HCT116 (cell line): Measurements from ENCODE around the gene NEB. TPM values are rescaled to one million over a fixed set of nuclear protein-coding genes. Genes with fewer than 3 reads are reported as not detected.

Experiments
- ATAC-seq: fragments of 200-7000 bp; cut with Tn5 transposase; 2 replicates; pipeline ENCODE4 v1.9.1; 2020; ENCODE audit warnings: mild to moderate bottlenecking, moderate library complexity
- BruUV-seq: library from RNA; stranded (reverse); fragments of 400-500 nt; replicated peaks from 2 replicates; lab custom pipeline; 2021; lab: Mats Ljungman, UMichigan
- CTCF ChIA-PET: fragments of 300-600 bp; sonication (Branson Sonifier 250); formaldehyde crosslinking; loops from one replicate; lab custom pipeline; 2021; ENCODE audit warnings: antibody characterized with exemption; lab: Charles Lee
- POLR2A ChIA-PET: fragments of 300-600, 350-600 bp; sonication (Branson Sonifier 250); formaldehyde crosslinking; loops from one replicate; lab custom pipeline; 2021; ENCODE audit warnings: antibody characterized with exemption; lab: Charles Lee
- RAD21 ChIA-PET, 2 experiments: fragments of 300-600 bp; sonication (Branson Sonifier 250); formaldehyde crosslinking; loops; one replicate each; lab custom pipeline; 2023; ENCODE audit warnings: low total read pairs in 2 of 2; ENCODE audit not compliant: uncharacterized antibody in 2 of 2, unreplicated experiment in 2 of 2, low non-redundant PET in 1 of 2; lab: Charles Lee
- DNase-seq: peaks from one replicate; pipeline ENCODE4 v3.0.0-alpha.2; 2010; ENCODE audit warnings: low read depth, low spot score
- H2AFZ ChIP-seq: fragments of 200-600 bp; shearing (Covaris generic), sonication (generic); 2 replicates; pipeline ENCODE4 v1.6.1; 2017; ENCODE audit warnings: low read depth, mixed run types, mixed read lengths, antibody characterized with exemption, low read length; ENCODE audit not compliant: poor library complexity, severe bottlenecking
- H3K27ac ChIP-seq: 2 replicates; pipeline ENCODE4 v1.5.1; 2012; ENCODE audit warnings: low read depth, low read length
- H3K27me3 ChIP-seq: fragments of 200-600 bp; sonication (generic); 2 replicates; pipeline ENCODE4 v1.6.1; 2016; ENCODE audit warnings: mixed run types, low read length, mixed read lengths; ENCODE audit not compliant: insufficient read depth
- H3K36me3 ChIP-seq, 2 experiments: fragments of 200-500 bp in 1 of 2; fragments of 200-600 bp in 1 of 2; sonication (Bioruptor generic) in 1 of 2; sonication (generic) in 1 of 2; 2 replicates each; pipeline versions ENCODE4 v1.5.1 to v1.6.1; 2014 to 2016; ENCODE audit warnings: low read length in 2 of 2, inconsistent platforms in 1 of 2, mixed read lengths in 1 of 2, mixed run types in 1 of 2; ENCODE audit not compliant: insufficient read depth in 2 of 2, control insufficient read depth in 1 of 2
- H3K4me1 ChIP-seq, 2 experiments: fragments of 200-600 bp in 1 of 2; sonication (generic) in 1 of 2; 2 replicates each; pipeline versions ENCODE4 v1.5.1 to v1.6.1; 2012 to 2017; ENCODE audit warnings: low read length in 2 of 2, inconsistent platforms in 1 of 2, mild to moderate bottlenecking in 1 of 2, mixed read lengths in 1 of 2, mixed run types in 1 of 2, moderate library complexity in 1 of 2; ENCODE audit not compliant: insufficient read depth in 2 of 2, control insufficient read depth in 1 of 2
- H3K4me2 ChIP-seq: fragments of 200-600 bp; sonication (generic); 2 replicates; pipeline ENCODE4 v1.6.1; 2017; ENCODE audit warnings: mixed run types, low read length, mixed read lengths
- H3K4me3 ChIP-seq, 2 experiments: fragments of 200-600 bp in 1 of 2; sonication (generic) in 1 of 2; replicated peaks in 1 of 2; 2 replicates each; pipeline ENCODE4 v1.5.1; 2011 to 2016; ENCODE audit warnings: low read length in 2 of 2, control low read depth in 1 of 2, low read depth in 1 of 2, mild to moderate bottlenecking in 1 of 2, mixed read lengths in 1 of 2, mixed run types in 1 of 2
- H3K79me2 ChIP-seq: fragments of 200-600 bp; sonication (generic); 2 replicates; pipeline ENCODE4 v1.6.1; 2017; ENCODE audit warnings: mild to moderate bottlenecking, mixed run types, low read length, moderate library complexity, mixed read lengths; ENCODE audit not compliant: insufficient read depth
- H3K9ac ChIP-seq: fragments of 200-600 bp; sonication (generic); 2 replicates; pipeline ENCODE4 v1.6.1; 2016; ENCODE audit warnings: low read length, mixed read lengths
- H3K9me2 ChIP-seq: fragments of 200-600 bp; sonication (generic), shearing (Covaris generic); 2 replicates; pipeline ENCODE4 v1.6.1; 2017; ENCODE audit warnings: mixed run types, mild to moderate bottlenecking, moderate library complexity; ENCODE audit not compliant: insufficient read depth
- H3K9me3 ChIP-seq, 2 experiments: fragments of 200-500 bp in 1 of 2; fragments of 200-600 bp in 1 of 2; sonication (Bioruptor generic) in 1 of 2; sonication (generic) in 1 of 2; 2 replicates each; pipeline ENCODE4 v1.6.1; 2014 to 2017; ENCODE audit warnings: low read length in 2 of 2, mixed read lengths in 2 of 2, inconsistent platforms in 1 of 2, low read depth in 1 of 2, mild to moderate bottlenecking in 1 of 2, mixed run types in 1 of 2, moderate library complexity in 1 of 2; ENCODE audit not compliant: control insufficient read depth in 1 of 2, insufficient read depth in 1 of 2
- H4K20me1 ChIP-seq: fragments of 200-600 bp; sonication (generic), shearing (Covaris generic); 2 replicates; pipeline ENCODE4 v1.6.1; 2017; ENCODE audit warnings: mixed run types, mild to moderate bottlenecking, moderate library complexity; ENCODE audit not compliant: insufficient read depth
- CBX3 ChIP-seq: IDR thresholded peaks from 2 replicates; pipeline ENCODE4 v1.6.1; 2012; ENCODE audit warnings: low read depth
- CEBPB ChIP-seq: IDR thresholded peaks from 2 replicates; pipeline ENCODE4 v1.6.1; 2012; ENCODE audit warnings: low read depth
- EZH2 ChIP-seq: fragments of 200-600 bp; sonication (generic); IDR thresholded peaks from 2 replicates; pipeline ENCODE4 v1.6.1; 2017; ENCODE audit warnings: antibody characterized with exemption, mixed run types
- FOSL1 ChIP-seq: IDR thresholded peaks from 2 replicates; pipeline ENCODE4 v1.6.1; 2012; ENCODE audit warnings: low read depth
- JUND ChIP-seq: IDR thresholded peaks from 2 replicates; pipeline ENCODE4 v1.6.1; 2012
- POLR2A ChIP-seq: IDR thresholded peaks from 2 replicates; pipeline ENCODE4 v1.7.0; 2011; ENCODE audit warnings: borderline replicate concordance; ENCODE audit not compliant: insufficient read depth, insufficient read length; ENCODE audit errors: extremely low read depth
- POLR2AphosphoS5 ChIP-seq: IDR thresholded peaks from 2 replicates; pipeline ENCODE4 v1.6.1; 2011; ENCODE audit warnings: mild to moderate bottlenecking, low read depth, low read length, moderate library complexity
- SIN3A ChIP-seq: IDR thresholded peaks from 2 replicates; pipeline ENCODE4 v1.6.1; 2012; ENCODE audit warnings: low read depth
- SP1 ChIP-seq: IDR thresholded peaks from 2 replicates; pipeline ENCODE4 v1.6.1; 2012; ENCODE audit warnings: low read depth
- SRF ChIP-seq: IDR thresholded peaks from 2 replicates; pipeline ENCODE4 v1.6.1; 2012; ENCODE audit warnings: low read depth
- TCF7L2 ChIP-seq: IDR thresholded peaks from 2 replicates; pipeline ENCODE4 v1.7.0; 2011; ENCODE audit warnings: borderline replicate concordance, inconsistent platforms; ENCODE audit not compliant: insufficient read depth, insufficient read length; ENCODE audit errors: extremely low read depth
- YY1 ChIP-seq: IDR thresholded peaks from 2 replicates; pipeline ENCODE4 v1.6.1; 2011; ENCODE audit warnings: low read length, low read depth, moderate library complexity, mild to moderate bottlenecking; ENCODE audit not compliant: insufficient replicate concordance; ENCODE audit errors: extremely low read depth
- ZNF274 ChIP-seq: fragments of 200-500 bp; sonication (Bioruptor generic); IDR thresholded peaks from 2 replicates; pipeline ENCODE4 v1.6.1; 2014; ENCODE audit warnings: mild to moderate bottlenecking, low read depth, low read length, inconsistent platforms
- intact Hi-C: fragments of 100-400 bp; cut with micrococcal nuclease; formaldehyde crosslinking; loops from 2 replicates; pipeline ENCODE4 v1.10.0; 2022
- total RNA-seq: library from RNA; stranded (reverse); gene quantifications from one replicate; pipeline ENCODE4 v1.2.1, GENCODE V29; 2021; ENCODE audit not compliant: unreplicated experiment
- TF ChIP-seq, protein P1 (sequence below): IDR thresholded peaks from 2 replicates; pipeline ENCODE4 v1.6.1; 2011; ENCODE audit warnings: mild to moderate bottlenecking, low read length, moderate library complexity; ENCODE audit not compliant: insufficient replicate concordance; ENCODE audit errors: extremely low read depth
- TF ChIP-seq, protein P2 (sequence below), 3 experiments: fragments of 200-600 bp in 1 of 3; sonication (generic) in 1 of 3; IDR thresholded peaks in 2 of 3; conservative IDR thresholded peaks in 1 of 3; 2 replicates each; pipeline ENCODE4 v1.5.1; 2012 to 2017; ENCODE audit warnings: low read depth in 2 of 3, low read length in 2 of 3, antibody characterized with exemption in 1 of 3, borderline replicate concordance in 1 of 3, control low read depth in 1 of 3, mild to moderate bottlenecking in 1 of 3, mixed read lengths in 1 of 3, mixed run types in 1 of 3, moderate library complexity in 1 of 3; ENCODE audit not compliant: insufficient read depth in 1 of 3
- TF ChIP-seq, protein P3 (sequence below): IDR thresholded peaks from 2 replicates; pipeline ENCODE4 v1.6.1; 2012
- TF ChIP-seq, protein P4 (sequence below): IDR thresholded peaks from 2 replicates; pipeline ENCODE4 v1.6.1; 2012

Gene NEB
- total RNA-seq, 1 experiment from 2014 or later, result 0.34 TPM

DNA sequence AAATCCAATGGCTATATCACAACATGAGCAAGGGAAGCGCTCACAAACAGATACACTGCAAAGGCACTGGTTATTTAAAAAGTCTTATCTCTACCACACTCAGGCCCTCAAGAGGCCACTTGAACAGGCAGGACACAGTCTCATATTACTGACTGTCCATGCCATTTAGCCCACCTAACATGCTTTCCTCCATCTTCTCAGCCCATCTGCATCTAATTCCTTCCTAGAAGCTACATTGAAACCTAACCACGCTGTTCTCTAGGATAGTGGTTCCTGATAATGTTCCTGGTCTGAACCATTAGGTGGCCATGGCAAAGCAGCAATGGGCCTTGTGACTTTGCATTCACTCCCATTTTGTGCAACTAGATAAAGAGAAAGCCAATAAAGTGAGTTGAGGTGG lies 22.5 kb upstream of the NEB start:
- CTCF ChIA-PET, result no interaction called here

More for the DNA sequence above, 22.5 kb upstream of the NEB start:
- intact Hi-C loops, result no loop called here
- TF ChIP-seq POLR2AphosphoS5, result no peak
- no peak for TF ChIP-seq EZH2
- no peak for TF ChIP-seq TCF7L2
- TF ChIP-seq CBX3, result no peak
- TF ChIP-seq JUND, result no peak
- TF ChIP-seq, protein P1, sequence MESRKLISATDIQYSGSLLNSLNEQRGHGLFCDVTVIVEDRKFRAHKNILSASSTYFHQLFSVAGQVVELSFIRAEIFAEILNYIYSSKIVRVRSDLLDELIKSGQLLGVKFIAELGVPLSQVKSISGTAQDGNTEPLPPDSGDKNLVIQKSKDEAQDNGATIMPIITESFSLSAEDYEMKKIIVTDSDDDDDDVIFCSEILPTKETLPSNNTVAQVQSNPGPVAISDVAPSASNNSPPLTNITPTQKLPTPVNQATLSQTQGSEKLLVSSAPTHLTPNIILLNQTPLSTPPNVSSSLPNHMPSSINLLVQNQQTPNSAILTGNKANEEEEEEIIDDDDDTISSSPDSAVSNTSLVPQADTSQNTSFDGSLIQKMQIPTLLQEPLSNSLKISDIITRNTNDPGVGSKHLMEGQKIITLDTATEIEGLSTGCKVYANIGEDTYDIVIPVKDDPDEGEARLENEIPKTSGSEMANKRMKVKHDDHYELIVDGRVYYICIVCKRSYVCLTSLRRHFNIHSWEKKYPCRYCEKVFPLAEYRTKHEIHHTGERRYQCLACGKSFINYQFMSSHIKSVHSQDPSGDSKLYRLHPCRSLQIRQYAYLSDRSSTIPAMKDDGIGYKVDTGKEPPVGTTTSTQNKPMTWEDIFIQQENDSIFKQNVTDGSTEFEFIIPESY, result no peak
- no peak for TF ChIP-seq YY1
- no peak for TF ChIP-seq POLR2A
- TF ChIP-seq SP1, result no peak
- TF ChIP-seq, protein P2, sequence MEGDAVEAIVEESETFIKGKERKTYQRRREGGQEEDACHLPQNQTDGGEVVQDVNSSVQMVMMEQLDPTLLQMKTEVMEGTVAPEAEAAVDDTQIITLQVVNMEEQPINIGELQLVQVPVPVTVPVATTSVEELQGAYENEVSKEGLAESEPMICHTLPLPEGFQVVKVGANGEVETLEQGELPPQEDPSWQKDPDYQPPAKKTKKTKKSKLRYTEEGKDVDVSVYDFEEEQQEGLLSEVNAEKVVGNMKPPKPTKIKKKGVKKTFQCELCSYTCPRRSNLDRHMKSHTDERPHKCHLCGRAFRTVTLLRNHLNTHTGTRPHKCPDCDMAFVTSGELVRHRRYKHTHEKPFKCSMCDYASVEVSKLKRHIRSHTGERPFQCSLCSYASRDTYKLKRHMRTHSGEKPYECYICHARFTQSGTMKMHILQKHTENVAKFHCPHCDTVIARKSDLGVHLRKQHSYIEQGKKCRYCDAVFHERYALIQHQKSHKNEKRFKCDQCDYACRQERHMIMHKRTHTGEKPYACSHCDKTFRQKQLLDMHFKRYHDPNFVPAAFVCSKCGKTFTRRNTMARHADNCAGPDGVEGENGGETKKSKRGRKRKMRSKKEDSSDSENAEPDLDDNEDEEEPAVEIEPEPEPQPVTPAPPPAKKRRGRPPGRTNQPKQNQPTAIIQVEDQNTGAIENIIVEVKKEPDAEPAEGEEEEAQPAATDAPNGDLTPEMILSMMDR (IDR thresholded peaks at IDR 0.05 in 2 of 3, conservative IDR thresholded peaks at IDR 0.05 in 1 of 3; ENCODE audit: borderline replicate concordance in 1 of 3, insufficient read depth in 1 of 3, low read depth in 2 of 3, low read length in 2 of 3), result no peak
- no peak for TF ChIP-seq CEBPB
- no peak for TF ChIP-seq SIN3A
- TF ChIP-seq FOSL1, result no peak
- TF ChIP-seq, protein P3, sequence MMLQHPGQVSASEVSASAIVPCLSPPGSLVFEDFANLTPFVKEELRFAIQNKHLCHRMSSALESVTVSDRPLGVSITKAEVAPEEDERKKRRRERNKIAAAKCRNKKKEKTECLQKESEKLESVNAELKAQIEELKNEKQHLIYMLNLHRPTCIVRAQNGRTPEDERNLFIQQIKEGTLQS, result no peak
- TF ChIP-seq ZNF274, result no peak
- TF ChIP-seq SRF, result no peak
- TF ChIP-seq, protein P4, sequence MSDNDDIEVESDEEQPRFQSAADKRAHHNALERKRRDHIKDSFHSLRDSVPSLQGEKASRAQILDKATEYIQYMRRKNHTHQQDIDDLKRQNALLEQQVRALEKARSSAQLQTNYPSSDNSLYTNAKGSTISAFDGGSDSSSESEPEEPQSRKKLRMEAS, result no peak
- H3K4me3 ChIP-seq, result no peak overlapping the region
- no peaks in the 10 kb centered on the region for H3K27me3 ChIP-seq
- POLR2A ChIA-PET, result no interaction called here
- H3K9ac ChIP-seq, result no peak overlapping the region
- no peaks in the 10 kb centered on the region for H3K36me3 ChIP-seq
- no peak overlapping the region for H3K27ac ChIP-seq
- no peak overlapping the region for H3K4me2 ChIP-seq
- H4K20me1 ChIP-seq, result no peaks in the 10 kb centered on the region
- RAD21 ChIA-PET, result no interaction called here
- H3K9me3 ChIP-seq, result no peaks in the 10 kb centered on the region
- DNase-seq (no peak), ATAC-seq (no peak)
- H3K9me2 ChIP-seq, result no peaks in the 10 kb centered on the region
- no peaks in the 10 kb centered on the region for H3K4me1 ChIP-seq
- no TSS peak for BruUV-seq
- no peak overlapping the region for H2AFZ ChIP-seq
- H3K79me2 ChIP-seq, result no peaks in the 10 kb centered on the region
